Right lobe of liver (tissue), 4 donors: ENCODE measurements around the gene ATR.

ENCODE experiments used
- CTCF ChIP-seq, 4 donors: fragments of 200-600 bp in 3 of 4; fragments of 450-650 bp in 1 of 4; IDR thresholded peaks; one replicate each; pipeline versions ENCODE4 v1.5.1 to v1.8.0; 2016 to 2022; ENCODE audit warnings: antibody characterized with exemption in 4 of 4, mild to moderate bottlenecking in 2 of 4
- POLR2A ChIP-seq: fragments of 450-650 bp; IDR thresholded peaks from one replicate; pipeline ENCODE4 v1.6.1; 2017; ENCODE audit warnings: antibody characterized with exemption, mild to moderate bottlenecking
- donor health status: DM: no; HTN: no; CAD: no.
- donor health status: DM: no; HTN: no; CAD: no.
- donor health status: DM: no; HTN: yes; CAD: no.

- TF ChIP-seq CTCF (IDR thresholded peaks at IDR 0.05) (no peak), POLR2A (no peak)
Observed at GRCh38 chr3:142424754-142425153, 153.8 kb downstream of the ATR start.
